Neural progenitor cell (in vitro differentiated cells): ENCODE measurements around the gene JPH2. TPM values are rescaled to one million over a fixed set of nuclear protein-coding genes. Genes with fewer than 3 reads are reported as not detected.

Source experiments
- DNase-seq: peaks from one replicate; pipeline ENCODE4 v3.0.0-alpha.2; 2016; ENCODE audit warnings: low spot score
- H2AFZ ChIP-seq: fragments of 200-600 bp; sonication (generic); replicated peaks from 2 replicates; pipeline ENCODE4 v1.6.1; 2016; ENCODE audit warnings: antibody characterized with exemption
- H3F3A ChIP-seq: fragments of 200-600 bp; sonication (generic); 2 replicates; pipeline ENCODE4 v1.6.1; 2016; ENCODE audit warnings: antibody characterized with exemption, low read depth
- H3K27ac ChIP-seq: fragments of 200-600 bp; sonication (generic); 2 replicates; pipeline ENCODE4 v1.5.1; 2016; ENCODE audit warnings: mild to moderate bottlenecking
- H3K27me3 ChIP-seq: fragments of 200-600 bp; sonication (generic); 2 replicates; pipeline ENCODE4 v1.6.1; 2016; ENCODE audit warnings: mild to moderate bottlenecking, moderate library complexity
- H3K36me3 ChIP-seq: fragments of 200-600 bp; sonication (generic); 2 replicates; pipeline ENCODE4 v1.5.1; 2016
- H3K4me1 ChIP-seq: fragments of 200-600 bp; sonication (generic); 2 replicates; pipeline ENCODE4 v1.6.1; 2016; ENCODE audit warnings: mixed run types
- H3K4me2 ChIP-seq: fragments of 200-600 bp; sonication (generic); 2 replicates; pipeline ENCODE4 v1.6.1; 2016
- H3K4me3 ChIP-seq: fragments of 200-600 bp; sonication (generic); 2 replicates; pipeline ENCODE4 v1.5.1; 2016
- H3K79me2 ChIP-seq: fragments of 200-600 bp; sonication (generic); 2 replicates; pipeline ENCODE4 v1.6.1; 2016; ENCODE audit warnings: low read depth
- H3K9ac ChIP-seq: fragments of 200-600 bp; sonication (generic); 2 replicates; pipeline ENCODE4 v1.6.1; 2016
- H3K9me3 ChIP-seq: fragments of 200-600 bp; sonication (generic); 2 replicates; pipeline ENCODE4 v1.5.1; 2016; ENCODE audit warnings: low read depth
- H4K20me1 ChIP-seq: fragments of 200-600 bp; sonication (generic); 2 replicates; pipeline ENCODE4 v1.6.1; 2016; ENCODE audit warnings: low read depth
- H3K27ac Mint-ChIP-seq: 3 replicates; pipeline ENCODE4 v1.8.0; 2021; ENCODE audit warnings: mixed read lengths
- H3K27me3 Mint-ChIP-seq: 2 replicates; pipeline ENCODE4 v1.8.0; 2022; ENCODE audit warnings: low read depth, mild to moderate bottlenecking, inconsistent platforms, moderate library complexity, mixed read lengths; ENCODE audit not compliant: insufficient read depth
- H3K36me3 Mint-ChIP-seq: 3 replicates; pipeline ENCODE4 v1.8.0; 2021; ENCODE audit warnings: mixed read lengths
- H3K4me1 Mint-ChIP-seq: 3 replicates; pipeline ENCODE4 v1.8.0; 2021; ENCODE audit warnings: mixed read lengths
- H3K4me3 Mint-ChIP-seq: 3 replicates; pipeline ENCODE4 v1.8.0; 2021; ENCODE audit warnings: mild to moderate bottlenecking, moderate library complexity, mixed read lengths
- H3K9me3 Mint-ChIP-seq: 3 replicates; pipeline ENCODE4 v1.8.0; 2020; ENCODE audit warnings: mixed read lengths
- CTCF ChIP-seq: fragments of 200-600 bp; sonication (generic); IDR thresholded peaks from 2 replicates; pipeline ENCODE4 v1.5.1; 2017; ENCODE audit warnings: antibody characterized with exemption, mild to moderate bottlenecking
- EZH2 ChIP-seq: fragments of 200-600 bp; sonication (generic); IDR thresholded peaks from 2 replicates; pipeline ENCODE4 v1.6.1; 2017; ENCODE audit warnings: antibody characterized with exemption, mild to moderate bottlenecking, moderate library complexity
- EZH2phosphoT487 ChIP-seq: fragments of 200-600 bp; sonication (generic); IDR thresholded peaks from 2 replicates; pipeline ENCODE4 v1.6.1; 2017; ENCODE audit warnings: antibody characterized with exemption
- total RNA-seq: library from RNA; depleted of rRNA; stranded (reverse); fragments of >200 nt; gene quantifications from 2 replicates; pipeline ENCODE4 v1.2.3, GENCODE V29; 2015; ENCODE audit warnings: low replicate concordance

JPH2 gene
- total RNA-seq, 1 donor from 2014 or later = not detected

GRCh38 chr20:44217342-44218092 is 30.5 kb upstream of the JPH2 start:
- Histone ChIP-seq H4K20me1 (no peaks in the 10 kb centered on the region), H3K9ac (no peak overlapping the region), H3K27me3 (no peaks in the 10 kb centered on the region), H3K27ac (no peak overlapping the region), H3K36me3 (no peaks in the 10 kb centered on the region), H3K9me3 (no peaks in the 10 kb centered on the region), H3K4me1 (no peaks in the 10 kb centered on the region), H2AFZ (no peak overlapping the region), H3K4me2 (no peak overlapping the region), H3K79me2 (no peaks in the 10 kb centered on the region), H3F3A (no peaks in the 10 kb centered on the region), H3K4me3 (no peak overlapping the region)
- Mint-ChIP-seq H3K27ac (peak overlapping the region; percentile 87), H3K9me3 (no peaks in the 10 kb centered on the region), H3K36me3 (no peaks in the 10 kb centered on the region), H3K4me1 (peaks cover 15% of the 10 kb centered on the region), H3K4me3 (no peak overlapping the region), H3K27me3 (peaks cover 3% of the 10 kb centered on the region)
- TF ChIP-seq EZH2 (no peak), CTCF (peak; percentile 88)
- peak; percentile 86 for DNase-seq

GRCh38 chr20:44215125-44215524 is 28.1 kb upstream of the JPH2 start:
- peaks cover 13% of the 10 kb centered on the region for H3F3A ChIP-seq
- H2AFZ ChIP-seq = no peak overlapping the region
- H3K4me1 Mint-ChIP-seq = peaks cover 29% of the 10 kb centered on the region
- DNase-seq = peak; percentile 75
- peaks cover 16% of the 10 kb centered on the region for H3K79me2 ChIP-seq
- no peaks in the 10 kb centered on the region for H3K4me1 ChIP-seq
- no peaks in the 10 kb centered on the region for H3K27me3 ChIP-seq
- H3K4me3 Mint-ChIP-seq = no peak overlapping the region
- peaks cover 4% of the 10 kb centered on the region for H4K20me1 ChIP-seq
- TF ChIP-seq EZH2phosphoT487 (no peak), CTCF (peak; percentile 78), EZH2 (no peak)
- no peaks in the 10 kb centered on the region for H3K9me3 ChIP-seq
- peaks cover 3% of the 10 kb centered on the region for H3K27me3 Mint-ChIP-seq
- no peaks in the 10 kb centered on the region for H3K9me3 Mint-ChIP-seq
- no peak overlapping the region for H3K4me2 ChIP-seq
- no peak overlapping the region for H3K27ac Mint-ChIP-seq
- H3K9ac ChIP-seq = no peak overlapping the region
- no peak overlapping the region for H3K4me3 ChIP-seq
- no peak overlapping the region for H3K27ac ChIP-seq
- H3K36me3 Mint-ChIP-seq = no peaks in the 10 kb centered on the region
- no peaks in the 10 kb centered on the region for H3K36me3 ChIP-seq

- Histone ChIP-seq H3K4me1 (peaks cover 12% of the 10 kb centered on the region), H3K27ac (no peak overlapping the region), H4K20me1 (peaks cover 27% of the 10 kb centered on the region), H3K4me2 (no peak overlapping the region), H3K9me3 (no peaks in the 10 kb centered on the region), H3K36me3 (no peaks in the 10 kb centered on the region), H3K9ac (no peak overlapping the region), H2AFZ (no peak overlapping the region), H3F3A (peaks cover 19% of the 10 kb centered on the region), H3K79me2 (peaks cover 39% of the 10 kb centered on the region), H3K4me3 (no peak overlapping the region), H3K27me3 (no peaks in the 10 kb centered on the region)
- H3K4me1 Mint-ChIP-seq = peaks cover 40% of the 10 kb centered on the region
- no peak overlapping the region for H3K4me3 Mint-ChIP-seq
- no peak for DNase-seq
- H3K27ac Mint-ChIP-seq = no peak overlapping the region
- H3K9me3 Mint-ChIP-seq = no peaks in the 10 kb centered on the region
- no peak for TF ChIP-seq EZH2
- TF ChIP-seq EZH2phosphoT487 = no peak
- H3K27me3 Mint-ChIP-seq = peaks cover 5% of the 10 kb centered on the region
- H3K36me3 Mint-ChIP-seq = no peaks in the 10 kb centered on the region
These were observed 25.8 kb upstream of the JPH2 start for GRCh38 chr20:44212792-44213191.
